Cardiac septum (tissue), 1 donor: ENCODE measurements around the gene FBLL1. TPM values are rescaled to one million over a fixed set of nuclear protein-coding genes. Genes with fewer than 3 reads are reported as not detected.
"Not testable (repeated sequence)": the region's sequence is repeated elsewhere in the genome, so short reads cannot be mapped to it uniquely, and the experiment has no call there.

Experiments
- DNase-seq: peaks from one replicate; pipeline ENCODE4 v3.0.0-alpha.2; 2020; ENCODE audit warnings: low spot score
- intact Hi-C: fragments of 100-400 bp; cut with DNase I; formaldehyde crosslinking; loops from one replicate; pipeline ENCODE4 v1.14.0; 2022
- long read RNA-seq: library from polyadenylated mRNA; unstranded; transcript quantifications from one replicate; pipeline ENCODE4 v2.0.0, GENCODE V29; 2021
- total RNA-seq: library from RNA; stranded (reverse); fragmentation: NEBNext Ultra II Directional; extraction: Animal tissue kit (Norgen Biotek cat#: 25700); gene quantifications from one replicate; pipeline ENCODE4 v1.2.1, GENCODE V29; 2021
- donor health status: DM: no; HTN: no; CAD: no.

Gene FBLL1
- total RNA-seq: 1.5 TPM
- long read RNA-seq: 0 reads

GRCh38 chr5:168528521-168529373 is at the start of gene FBLL1:
Gene FBLL1, plus strand, starts transcription at chr5:168529305. Its CDS starts 200 bp downstream, at chr5:168529505.
- intact Hi-C loops: no loop called here
- no peak for DNase-seq

GRCh38 chr5:168480601-168481000 is 48.5 kb upstream of the FBLL1 start:
- intact Hi-C loops: loop anchor here (5.0 to 10.0 kb wide), 2 partner anchors 208 to 1104 kb away; partner anchors contain the start of gene SPDL1
- DNase-seq: no peak

GRCh38 chr5:168481330-168481788 is 47.7 kb upstream of the FBLL1 start:
- DNase-seq: no peak
- intact Hi-C loops: loop anchor here (5.0 to 10.0 kb wide), 2 partner anchors 209 to 1103 kb away; partner anchors contain the start of gene SPDL1

GRCh38 chr5:168482361-168482760 is 46.7 kb upstream of the FBLL1 start:
- intact Hi-C loops: loop anchor here (5.0 to 10.0 kb wide), 2 partner anchors 210 to 1102 kb away; partner anchors contain the start of gene SPDL1

GRCh38 chr5:168486136-168486879 is 42.8 kb upstream of the FBLL1 start, which contains the start of gene RARS1:
Gene RARS1, plus strand, starts transcription at chr5:168486471. Its CDS starts 28 bp downstream, at chr5:168486499.
- intact Hi-C loops: loop anchor here (5.0 to 10.0 kb wide), 2 partner anchors 91 to 1098 kb away; partner anchors contain the start of genes PANK3 and SPDL1

More at GRCh38 chr5:168482361-168482760, 46.7 kb upstream of the FBLL1 start:
- DNase-seq: no peak

GRCh38 chr5:168489059-168489458 is 40.0 kb upstream of the FBLL1 start:
- no peak for DNase-seq
- intact Hi-C loops: loop anchor here (5.0 to 10.0 kb wide), 2 partner anchors 88 to 1096 kb away; partner anchors contain the start of genes PANK3 and SPDL1

More at GRCh38 chr5:168486136-168486879, 42.8 kb upstream of the FBLL1 start, which contains the start of gene RARS1:
- peak; percentile 97 for DNase-seq

- DNase-seq: no peak
- intact Hi-C loops: no loop called here
Measured at GRCh38 chr5:168494057-168494555, 35.0 kb upstream of the FBLL1 start.

- intact Hi-C loops: no loop called here
- DNase-seq: no peak
Measured at GRCh38 chr5:168502563-168503237, 26.4 kb upstream of the FBLL1 start.

GRCh38 chr5:168513861-168514428 is 15.2 kb upstream of the FBLL1 start:
- DNase-seq: no peak
- intact Hi-C loops: no loop called here

GRCh38 chr5:168525856-168526255 is 3.2 kb upstream of the FBLL1 start:
- no peak for DNase-seq
- intact Hi-C loops: no loop called here

GRCh38 chr5:168527756-168528295 is 1.3 kb upstream of the FBLL1 start:
- no peak for DNase-seq
- intact Hi-C loops: no loop called here

- intact Hi-C loops: no loop called here
- DNase-seq: no peak
Measured at GRCh38 chr5:168529374-168530234, 499 bp downstream of the FBLL1 start.

- intact Hi-C loops: no loop called here
- DNase-seq: no peak
Measured at GRCh38 chr5:168530621-168531150, 1.6 kb downstream of the FBLL1 start.

GRCh38 chr5:168531191-168531590 is 2.1 kb downstream of the FBLL1 start:
- intact Hi-C loops: no loop called here
- no peak for DNase-seq

GRCh38 chr5:168531987-168532864 is 3.1 kb downstream of the FBLL1 start:
- intact Hi-C loops: no loop called here
- no peak for DNase-seq

GRCh38 chr5:168534351-168534750 is 5.2 kb downstream of the FBLL1 start:
- intact Hi-C loops: not testable (repeated sequence)

More at GRCh38 chr5:168534351-168534750, 5.2 kb downstream of the FBLL1 start:
- not testable (repeated sequence) for DNase-seq
